ENCODE measurements around the gene RETSAT.
"Not testable (repeated sequence)": the region's sequence is repeated elsewhere in the genome, so short reads cannot be mapped to it uniquely, and the experiment has no call there.

The RETSAT gene

GRCh38 chr2:85323351-85323987 is 30.9 kb downstream of the RETSAT start:
- H3K4me1 ChIP-seq (ENCODE audit: insufficient read depth, low read length, poor library complexity, severe bottlenecking) = peaks cover 60% of the 10 kb centered on the region
- H3K9me3 ChIP-seq (ENCODE audit: insufficient read depth, low read depth, low read length) = no peaks in the 10 kb centered on the region
- peak overlapping the region; percentile 98 for H3K4me2 ChIP-seq (ENCODE audit: low read depth, low read length, poor library complexity, severe bottlenecking)
- no peaks in the 10 kb centered on the region for H3F3A ChIP-seq (ENCODE audit: low read depth)
- H2AFZ ChIP-seq (ENCODE audit: low read length) = no peak overlapping the region
- H3K9me2 ChIP-seq (replicated peaks; ENCODE audit: low read depth, low read length) = no peaks in the 10 kb centered on the region
- peaks cover 88% of the 10 kb centered on the region for H4K20me1 ChIP-seq (ENCODE audit: insufficient read depth, low read length, poor library complexity, severe bottlenecking)
- TF ChIP-seq EZH2phosphoT487 (IDR thresholded peaks at IDR 0.05; ENCODE audit: borderline replicate concordance) (no peak), CTCF (conservative IDR thresholded peaks at IDR 0.05; ENCODE audit: low read length) (no peak)
- H3K36me3 ChIP-seq (ENCODE audit: insufficient read depth, low read length) = peaks cover 58% of the 10 kb centered on the region
- H3K4me3 ChIP-seq (ENCODE audit: low read length, poor library complexity, severe bottlenecking) = peak overlapping the region; percentile 49
- H3K9ac ChIP-seq (ENCODE audit: low read depth, low read length, poor library complexity, severe bottlenecking) = no peak overlapping the region
- H3K79me2 ChIP-seq (ENCODE audit: insufficient read depth, low read length) = peaks cover 96% of the 10 kb centered on the region
- no peaks in the 10 kb centered on the region for H3K27me3 ChIP-seq (ENCODE audit: insufficient read depth, low read length, poor library complexity, severe bottlenecking)

- TF ChIP-seq EZH2phosphoT487 (IDR thresholded peaks at IDR 0.05; ENCODE audit: borderline replicate concordance) = no peak
- TF ChIP-seq CTCF (conservative IDR thresholded peaks at IDR 0.05; ENCODE audit: low read length) = no peak
- no peaks in the 10 kb centered on the region for H3K9me2 ChIP-seq (replicated peaks; ENCODE audit: low read depth, low read length)
- peak overlapping the region; percentile 2 for H3K4me3 ChIP-seq (ENCODE audit: low read length, poor library complexity, severe bottlenecking)
- H3K9ac ChIP-seq (ENCODE audit: low read depth, low read length, poor library complexity, severe bottlenecking) = peak overlapping the region; percentile 51
- peaks cover 83% of the 10 kb centered on the region for H3K36me3 ChIP-seq (ENCODE audit: insufficient read depth, low read length)
- peaks cover 71% of the 10 kb centered on the region for H4K20me1 ChIP-seq (ENCODE audit: insufficient read depth, low read length, poor library complexity, severe bottlenecking)
- H3K4me2 ChIP-seq (ENCODE audit: low read depth, low read length, poor library complexity, severe bottlenecking) = peak overlapping the region; percentile 98
- peaks cover 74% of the 10 kb centered on the region for H3K79me2 ChIP-seq (ENCODE audit: insufficient read depth, low read length)
- no peaks in the 10 kb centered on the region for H3K27me3 ChIP-seq (ENCODE audit: insufficient read depth, low read length, poor library complexity, severe bottlenecking)
- H3K4me1 ChIP-seq (ENCODE audit: insufficient read depth, low read length, poor library complexity, severe bottlenecking) = peaks cover 49% of the 10 kb centered on the region
- H3K9me3 ChIP-seq (ENCODE audit: insufficient read depth, low read depth, low read length) = no peaks in the 10 kb centered on the region
- H3F3A ChIP-seq (ENCODE audit: low read depth) = no peaks in the 10 kb centered on the region
- no peak overlapping the region for H2AFZ ChIP-seq (ENCODE audit: low read length)
These were observed 34.5 kb downstream of the RETSAT start for GRCh38 chr2:85319796-85320195.

GRCh38 chr2:85318222-85319074 is 35.9 kb downstream of the RETSAT start:
- Histone ChIP-seq H3F3A (ENCODE audit: low read depth) (no peaks in the 10 kb centered on the region), H3K36me3 (ENCODE audit: insufficient read depth, low read length) (peaks cover 77% of the 10 kb centered on the region), H3K9ac (ENCODE audit: low read depth, low read length, poor library complexity, severe bottlenecking) (no peak overlapping the region), H3K9me2 (replicated peaks; ENCODE audit: low read depth, low read length) (no peaks in the 10 kb centered on the region), H3K9me3 (ENCODE audit: insufficient read depth, low read depth, low read length) (no peaks in the 10 kb centered on the region), H3K4me2 (ENCODE audit: low read depth, low read length, poor library complexity, severe bottlenecking) (peak overlapping the region; percentile 98), H3K79me2 (ENCODE audit: insufficient read depth, low read length) (peaks cover 61% of the 10 kb centered on the region), H3K4me3 (ENCODE audit: low read length, poor library complexity, severe bottlenecking) (no peak overlapping the region), H2AFZ (ENCODE audit: low read length) (no peak overlapping the region), H3K4me1 (ENCODE audit: insufficient read depth, low read length, poor library complexity, severe bottlenecking) (peaks cover 39% of the 10 kb centered on the region), H3K27me3 (ENCODE audit: insufficient read depth, low read length, poor library complexity, severe bottlenecking) (no peaks in the 10 kb centered on the region), H4K20me1 (ENCODE audit: insufficient read depth, low read length, poor library complexity, severe bottlenecking) (peaks cover 59% of the 10 kb centered on the region)
- TF ChIP-seq EZH2phosphoT487 (IDR thresholded peaks at IDR 0.05; ENCODE audit: borderline replicate concordance) (no peak), CTCF (conservative IDR thresholded peaks at IDR 0.05; ENCODE audit: low read length) (no peak)

- Histone ChIP-seq H3K79me2 (ENCODE audit: insufficient read depth, low read length) (peaks cover 35% of the 10 kb centered on the region), H4K20me1 (ENCODE audit: insufficient read depth, low read length, poor library complexity, severe bottlenecking) (peaks cover 34% of the 10 kb centered on the region), H3K4me1 (ENCODE audit: insufficient read depth, low read length, poor library complexity, severe bottlenecking) (peaks cover 22% of the 10 kb centered on the region), H3K36me3 (ENCODE audit: insufficient read depth, low read length) (peaks cover 53% of the 10 kb centered on the region)
- not testable (repeated sequence) for H3K4me2 ChIP-seq (ENCODE audit: low read depth, low read length, poor library complexity, severe bottlenecking); H2AFZ ChIP-seq (ENCODE audit: low read length); H3K27me3 ChIP-seq (ENCODE audit: insufficient read depth, low read length, poor library complexity, severe bottlenecking); H3K4me3 ChIP-seq (ENCODE audit: low read length, poor library complexity, severe bottlenecking); H3K9me3 ChIP-seq (ENCODE audit: insufficient read depth, low read depth, low read length); H3K9me2 ChIP-seq (replicated peaks; ENCODE audit: low read depth, low read length); H3F3A ChIP-seq (ENCODE audit: low read depth); H3K9ac ChIP-seq (ENCODE audit: low read depth, low read length, poor library complexity, severe bottlenecking)
These were observed 38.4 kb downstream of the RETSAT start for GRCh38 chr2:85315921-85316320.

All from Loucy (cell line).